ENCODE results near the gene AHSP.
A peak's percentile ranks its signal among the peaks of the same experiment; 100 is the strongest.
"Not testable (repeated sequence)": the region's sequence is repeated elsewhere in the genome, so short reads cannot be mapped to it uniquely, and the experiment has no call there.

Gene AHSP

DNA sequence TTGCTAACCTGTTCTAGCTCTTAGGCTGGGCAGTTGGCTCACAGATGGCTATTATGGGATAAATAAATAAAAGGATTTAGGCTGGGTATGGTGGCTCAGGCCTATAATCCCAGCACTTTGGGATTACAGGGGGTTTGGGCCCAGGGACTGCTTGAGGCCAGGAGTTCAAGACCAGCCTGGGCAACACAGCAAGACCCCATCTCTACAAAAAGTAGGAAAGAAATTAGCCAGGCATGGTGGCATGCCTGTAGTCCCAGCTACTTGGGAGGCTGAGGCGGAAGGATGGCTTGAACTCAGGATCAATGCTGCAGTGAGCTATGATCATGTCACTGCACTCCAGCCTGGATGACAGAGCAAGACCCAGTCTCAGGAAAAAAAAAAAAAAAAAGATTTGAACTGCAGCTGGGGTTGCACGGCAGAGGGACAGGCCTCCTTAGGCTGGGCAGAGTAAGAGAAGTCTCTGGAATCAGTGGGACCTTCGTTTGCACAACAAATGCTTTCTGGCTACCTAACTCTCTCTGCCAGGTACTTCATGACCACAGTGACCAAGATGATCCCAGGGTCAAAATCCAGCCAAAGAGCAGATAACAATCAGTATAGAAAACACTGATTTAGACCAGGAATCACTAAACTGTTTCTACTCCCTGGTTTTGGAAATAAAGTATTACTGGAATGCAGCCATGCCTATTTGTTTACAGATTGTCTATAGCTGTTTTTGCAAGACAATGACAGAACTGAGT, 26.3 kb upstream of the AHSP start:
- no peak for DNase-seq

DNA sequence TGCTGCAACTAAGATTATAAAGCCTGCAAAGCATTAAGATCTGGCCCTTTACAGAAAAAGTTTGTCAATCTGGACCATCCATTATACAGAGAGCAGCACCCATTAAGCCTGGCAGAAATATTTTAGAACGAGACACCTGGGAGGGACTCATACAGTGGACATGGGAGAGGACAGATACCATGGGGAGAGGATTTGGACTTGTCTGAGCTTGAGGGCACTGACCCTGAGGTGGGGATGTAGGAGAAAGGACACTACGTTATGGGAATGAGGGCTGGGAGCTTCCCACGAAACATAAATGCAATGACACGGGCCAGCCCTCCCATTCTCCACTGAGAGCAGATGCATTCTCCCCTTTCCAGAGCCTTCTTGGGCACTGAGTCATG, 25.7 kb upstream of the AHSP start:
- no peak for DNase-seq

DNA sequence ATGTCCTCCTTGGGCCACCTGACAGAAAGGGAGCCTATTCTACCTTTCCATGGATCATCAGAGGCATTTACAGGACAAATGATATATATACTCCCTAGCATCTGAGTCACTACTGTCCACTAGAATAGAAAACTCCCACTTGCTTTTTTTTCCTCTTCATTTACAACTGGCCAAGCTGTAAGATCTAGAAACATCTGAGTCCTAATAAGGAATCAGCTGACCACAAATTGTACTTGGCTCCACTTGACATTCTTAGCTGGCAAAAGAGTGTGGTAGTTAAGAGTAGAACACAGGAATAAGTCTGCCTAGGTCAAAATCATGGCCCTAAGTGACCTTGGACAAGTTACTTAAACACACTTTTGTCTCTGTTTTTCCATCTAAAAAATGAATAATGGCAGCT, 24.7 kb upstream of the AHSP start:
- DNase-seq = no peak

DNA sequence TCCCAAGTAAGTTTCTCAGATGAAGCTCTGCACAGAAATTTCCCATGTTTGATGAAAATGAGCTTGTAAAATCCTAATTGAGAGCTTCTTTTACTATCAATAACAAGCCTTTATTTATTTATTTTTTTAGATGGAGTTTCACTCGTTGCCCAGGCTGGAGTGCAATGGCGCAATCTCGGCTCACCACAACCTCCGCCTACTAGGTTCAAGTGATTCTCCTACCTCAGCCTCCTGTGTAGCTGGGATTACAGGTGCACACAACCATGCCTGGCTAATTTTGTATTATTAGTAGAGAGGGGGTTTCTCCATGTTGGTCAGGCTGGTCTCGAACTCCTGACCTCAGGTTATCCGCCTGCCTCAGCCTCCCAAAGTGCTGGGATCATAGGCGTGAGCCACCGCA, 24.1 kb upstream of the AHSP start:
- not testable (repeated sequence) for DNase-seq

DNA sequence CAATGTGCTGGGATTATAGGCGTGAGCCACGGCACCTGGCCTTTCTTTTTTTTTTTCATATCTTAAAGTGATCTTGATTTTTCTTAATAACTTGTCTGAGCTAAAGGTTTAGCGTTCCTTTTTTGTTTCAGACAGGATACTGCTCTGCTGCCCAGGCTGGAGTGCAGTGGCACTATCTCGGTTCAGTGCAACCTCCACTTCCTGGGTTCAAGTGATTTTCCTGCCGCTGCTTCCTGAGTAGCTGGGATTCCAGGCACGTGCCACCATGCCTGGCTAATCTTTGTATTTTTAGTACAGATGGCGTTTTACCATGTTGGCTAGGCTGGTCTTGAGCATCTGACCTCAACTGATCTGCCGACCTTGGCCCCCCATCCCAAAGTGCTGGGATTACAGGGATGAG, 23.5 kb upstream of the AHSP start:
- no peak for DNase-seq

DNA sequence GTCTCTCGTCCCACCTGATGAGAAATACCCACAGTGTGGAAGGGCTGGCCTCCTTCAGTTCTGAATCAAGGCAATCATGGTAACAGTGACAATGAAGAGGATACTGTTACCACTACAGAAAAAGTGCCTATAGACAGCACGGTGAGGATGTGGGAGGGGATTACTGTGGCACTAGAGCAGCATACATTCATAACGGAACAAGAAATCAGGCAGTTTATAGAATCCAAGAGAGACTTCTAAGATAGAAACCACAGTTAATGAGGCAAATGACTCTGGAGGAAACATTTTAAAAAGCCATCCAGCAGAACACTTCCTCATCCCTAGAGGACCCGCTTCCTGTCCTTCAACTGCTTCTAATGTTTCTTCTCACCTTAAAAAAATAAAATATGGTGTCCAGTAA, 22.2 kb upstream of the AHSP start:
- peak; percentile 43 for DNase-seq

DNA sequence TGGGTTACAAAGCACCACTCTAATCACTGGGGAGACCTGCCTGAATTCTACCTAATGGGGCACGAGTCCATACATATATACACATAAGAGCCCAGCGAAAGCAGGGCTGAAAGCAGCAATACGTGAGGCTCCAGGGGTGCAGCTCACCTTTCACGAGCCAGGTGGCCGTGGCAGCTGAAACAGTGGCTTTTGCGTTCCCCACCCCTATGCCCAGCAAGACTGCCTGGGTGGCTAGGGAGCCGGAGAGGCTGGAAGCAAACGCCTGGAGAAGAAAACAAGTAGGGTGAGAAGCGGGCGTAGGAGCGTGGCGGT, 20.1 kb upstream of the AHSP start:
- DNase-seq = no peak

DNA sequence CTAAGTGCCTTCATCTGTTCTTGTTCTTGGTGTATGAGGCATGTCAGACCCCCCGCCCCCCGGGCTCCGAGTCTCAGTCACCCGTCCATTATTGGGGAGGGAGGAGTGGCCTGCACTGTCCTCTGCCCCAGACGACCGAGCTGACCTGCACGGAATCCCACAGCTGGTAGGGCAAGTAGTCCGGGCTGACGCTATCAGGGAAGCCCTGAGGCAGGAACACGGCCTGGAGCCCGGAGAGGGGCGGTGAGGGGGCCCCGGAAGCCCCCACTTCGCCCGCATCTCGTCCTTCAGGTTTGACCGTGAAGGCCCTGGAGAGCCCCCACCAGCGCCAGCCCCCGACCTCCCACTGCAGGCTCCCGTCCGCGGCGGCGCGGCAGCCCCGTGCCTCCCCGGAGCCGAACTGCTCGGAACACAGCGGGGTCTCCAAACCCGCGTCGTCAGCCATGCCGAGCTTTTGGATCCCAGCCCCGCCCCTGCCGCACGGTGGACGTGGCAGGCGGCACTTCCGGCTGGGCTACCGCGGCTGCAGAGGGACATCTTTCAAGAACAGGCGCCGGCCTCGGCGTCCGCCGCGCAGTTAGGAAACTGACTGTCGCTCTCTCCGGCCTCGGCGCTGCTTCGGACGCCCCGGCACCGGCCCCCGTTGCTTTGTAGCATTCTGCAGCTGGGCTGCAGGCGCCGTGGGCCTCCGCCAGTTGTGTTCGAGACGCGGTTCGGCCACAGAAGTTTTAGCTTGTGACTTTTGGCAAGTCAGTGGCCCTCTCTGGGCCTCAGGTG, 19.6 kb upstream of the AHSP start, which contains the start of gene RUSF1:
RUSF1 (minus strand) TSS at position 463 of the 777 bp plus-strand sequence; CDS start at position 445, 18 bp downstream.
- peak; percentile 96 for DNase-seq

DNA sequence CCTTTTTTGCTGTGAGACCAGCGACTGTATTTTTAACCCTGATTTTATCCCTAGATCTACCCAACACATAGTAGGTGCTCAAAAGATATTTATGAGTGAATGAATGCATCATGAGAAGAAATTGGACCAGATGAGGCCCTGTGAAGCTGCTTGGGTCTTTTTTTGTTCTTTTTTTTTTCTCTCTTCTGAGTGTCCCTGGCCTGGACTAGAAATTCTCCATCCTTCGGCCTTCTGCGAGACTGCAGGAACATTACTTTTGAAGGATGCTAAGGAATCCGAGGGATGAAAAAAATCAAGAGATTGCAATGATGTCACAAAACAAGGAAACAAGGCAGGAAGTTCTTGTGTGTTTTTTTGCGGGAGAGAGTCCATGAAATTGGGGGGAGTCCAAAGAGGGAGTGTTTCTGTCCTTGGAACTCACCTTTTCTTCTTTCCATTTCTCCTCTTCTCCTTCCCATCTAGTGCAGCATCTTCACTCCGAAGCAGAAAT, 18.9 kb upstream of the AHSP start:
- DNase-seq = peak; percentile 34

DNA sequence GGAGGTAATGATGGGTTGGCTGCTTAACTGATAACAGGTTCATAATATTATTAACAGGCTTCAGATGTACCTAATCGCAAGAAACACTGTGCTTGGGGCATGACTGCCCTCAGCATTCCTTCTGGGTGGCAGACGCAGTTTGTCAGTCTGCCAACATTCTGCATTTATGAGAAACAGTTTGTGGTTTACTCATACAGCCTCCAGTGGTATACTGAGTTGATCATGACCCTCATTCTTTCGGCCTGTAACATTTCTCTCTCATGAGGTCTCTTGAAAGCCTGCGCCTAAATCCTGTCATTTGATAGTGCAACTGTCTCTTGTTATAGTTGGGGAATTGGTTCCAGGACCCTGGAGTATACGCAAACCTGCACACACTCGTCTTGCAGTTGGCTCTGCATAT, 14.6 kb upstream of the AHSP start:
- DNase-seq = no peak

DNA sequence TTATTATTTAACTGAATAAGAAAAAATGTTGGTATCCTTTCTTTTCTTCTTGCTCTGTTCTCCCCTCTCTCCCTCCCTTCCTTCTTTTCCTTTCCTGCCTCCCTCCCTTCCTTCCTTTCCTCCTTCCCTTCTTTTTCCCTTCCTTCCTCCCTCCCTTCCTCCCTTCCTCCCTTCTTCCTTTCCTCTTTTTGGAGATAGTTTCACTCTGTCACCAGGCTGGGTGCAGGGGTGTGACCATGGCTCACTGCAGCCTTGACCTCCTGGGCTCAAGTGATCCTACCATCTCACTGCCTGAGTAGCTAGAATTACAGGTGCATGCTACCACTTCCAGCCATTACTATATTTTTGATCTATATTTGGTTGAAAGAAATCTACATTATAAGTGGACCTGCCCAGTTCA, 13.8 kb upstream of the AHSP start:
- no peak for DNase-seq

DNA sequence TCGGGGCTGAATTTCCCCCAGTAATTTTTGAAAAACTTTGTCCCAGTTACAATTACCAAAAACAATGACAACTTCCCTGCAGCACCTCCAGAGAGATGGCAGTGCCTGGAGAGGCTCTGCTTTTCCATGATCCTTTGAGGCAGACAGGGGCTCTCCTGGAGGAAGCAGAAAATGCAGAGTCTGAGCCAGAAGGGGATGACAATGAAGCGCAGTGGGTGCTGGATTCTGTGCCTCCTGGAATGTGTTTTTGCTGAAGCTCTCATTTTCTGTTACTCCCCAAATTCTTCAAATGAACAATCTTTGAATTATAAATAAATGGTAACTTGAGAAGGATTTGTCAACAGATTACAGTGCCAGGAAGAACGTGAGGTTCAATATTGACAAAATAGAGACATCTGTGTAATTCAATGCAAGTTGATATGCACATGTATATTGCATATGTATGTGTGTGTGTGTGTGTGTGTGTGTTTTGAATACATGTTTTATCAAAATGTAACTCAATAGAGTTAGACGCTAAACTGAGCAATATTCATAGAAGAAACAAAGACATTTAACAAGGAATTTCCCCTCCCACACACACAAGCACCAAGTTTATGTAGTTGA, 9.8 kb upstream of the AHSP start:
- DNase-seq = no peak

DNA sequence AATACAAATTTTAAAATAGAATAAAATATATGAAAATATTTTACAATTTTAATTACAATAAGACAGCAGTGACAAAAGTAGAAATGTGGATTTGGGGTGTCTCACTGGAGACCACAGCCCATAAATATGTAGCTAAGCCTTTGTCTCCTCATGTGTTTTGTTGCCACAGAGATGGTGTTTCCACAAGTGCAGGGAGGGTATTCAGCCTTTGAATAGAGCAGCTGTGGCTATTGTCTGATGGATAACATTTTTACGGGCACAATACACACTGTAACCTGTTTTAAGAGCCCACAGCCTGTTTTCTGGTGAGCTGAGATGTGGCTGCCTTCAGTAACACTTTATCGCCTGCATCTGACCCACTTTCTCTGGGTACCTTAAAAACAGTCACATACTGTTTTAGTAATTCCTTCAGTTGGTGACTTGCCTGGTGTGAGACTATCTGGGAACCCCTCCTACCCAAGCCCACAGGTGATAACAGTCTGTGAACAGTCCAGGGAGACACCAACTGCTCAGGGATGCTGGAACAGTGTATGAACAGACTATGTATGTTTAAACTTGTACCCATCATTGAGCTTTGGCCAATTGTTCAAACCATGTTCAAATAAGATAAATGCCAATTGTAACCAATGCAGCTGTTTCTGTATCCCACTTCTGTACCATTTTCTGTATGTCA, 7.8 kb upstream of the AHSP start:
- no peak for DNase-seq

DNA sequence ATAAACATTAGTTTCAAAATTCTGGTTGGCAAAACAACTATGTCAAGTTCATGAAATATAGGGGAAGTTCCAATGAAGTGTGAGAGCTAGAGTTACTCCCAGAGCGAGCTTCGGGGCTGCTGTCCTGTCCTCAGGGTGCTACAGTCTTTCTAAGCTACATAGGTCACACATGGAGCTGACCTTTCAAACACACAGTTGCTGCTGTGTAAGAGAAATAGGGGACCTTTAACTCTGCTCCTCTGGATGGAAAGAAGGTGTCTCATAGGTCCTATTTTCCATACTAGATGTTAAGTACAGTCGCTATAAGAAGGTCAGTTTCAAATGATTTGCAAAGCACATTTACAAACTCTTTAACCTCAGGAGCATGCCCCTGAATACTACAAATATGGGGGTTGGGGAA, 6.3 kb upstream of the AHSP start:
- no peak for DNase-seq

DNA sequence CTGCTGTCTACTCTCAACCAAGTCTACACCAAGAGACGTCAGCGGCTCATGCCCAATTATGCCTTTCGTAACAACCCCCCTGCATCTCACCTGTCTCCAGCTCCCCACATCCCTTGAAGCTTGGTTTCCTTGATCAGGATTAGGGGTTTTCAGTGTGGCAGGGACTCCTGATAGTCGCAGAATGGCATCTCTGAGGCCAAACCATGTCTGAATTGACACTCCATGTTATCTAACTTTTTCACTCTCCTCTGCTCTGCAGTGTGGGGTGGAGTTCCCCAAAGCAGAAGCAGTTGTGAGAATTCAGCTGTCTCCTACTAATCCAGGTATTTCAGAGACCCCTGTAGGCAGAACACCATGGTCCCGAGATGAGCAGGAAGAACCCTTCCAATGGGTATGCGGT, 5.6 kb upstream of the AHSP start:
- no peak for DNase-seq

DNA sequence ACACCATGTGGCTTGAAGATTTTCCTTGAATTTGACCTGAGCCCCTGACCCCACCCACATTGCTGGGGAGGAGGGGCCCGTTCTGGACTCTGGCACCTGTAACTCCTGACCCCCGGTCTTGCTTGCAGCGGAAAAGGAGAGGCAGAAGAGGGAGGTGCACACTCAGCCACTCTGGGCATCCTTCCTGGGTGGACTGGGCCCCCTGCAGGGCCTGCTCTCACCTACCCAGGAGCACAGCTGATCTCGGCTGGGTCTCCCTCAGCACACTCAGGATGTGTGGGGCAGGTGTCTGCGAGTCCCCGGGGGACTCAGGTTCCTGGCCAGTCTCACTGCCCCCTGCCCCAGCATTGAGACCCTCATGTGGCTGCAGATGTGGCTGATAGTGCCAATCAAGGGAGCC, 3.9 kb upstream of the AHSP start:
- DNase-seq = not testable (repeated sequence)

DNA sequence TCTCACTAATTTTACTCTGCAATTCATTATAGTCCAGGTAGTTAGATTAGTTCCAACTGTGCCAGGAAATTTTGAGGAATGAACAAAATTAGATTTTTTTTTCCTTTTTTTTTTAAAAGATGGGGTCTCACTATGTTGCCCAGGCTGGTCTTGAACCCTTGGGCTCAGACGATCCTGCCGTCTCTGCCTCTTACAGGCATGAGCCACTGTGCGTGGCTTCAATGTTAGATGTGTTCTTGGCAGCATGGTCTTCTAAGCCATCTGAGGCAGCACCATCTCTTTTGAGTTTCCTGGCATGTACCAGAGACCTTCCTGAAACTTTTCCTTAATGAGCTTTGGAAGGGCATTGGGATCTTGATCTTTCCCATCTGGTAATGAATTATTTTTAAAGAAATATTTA, 2.6 kb upstream of the AHSP start:
- no peak for DNase-seq

DNA sequence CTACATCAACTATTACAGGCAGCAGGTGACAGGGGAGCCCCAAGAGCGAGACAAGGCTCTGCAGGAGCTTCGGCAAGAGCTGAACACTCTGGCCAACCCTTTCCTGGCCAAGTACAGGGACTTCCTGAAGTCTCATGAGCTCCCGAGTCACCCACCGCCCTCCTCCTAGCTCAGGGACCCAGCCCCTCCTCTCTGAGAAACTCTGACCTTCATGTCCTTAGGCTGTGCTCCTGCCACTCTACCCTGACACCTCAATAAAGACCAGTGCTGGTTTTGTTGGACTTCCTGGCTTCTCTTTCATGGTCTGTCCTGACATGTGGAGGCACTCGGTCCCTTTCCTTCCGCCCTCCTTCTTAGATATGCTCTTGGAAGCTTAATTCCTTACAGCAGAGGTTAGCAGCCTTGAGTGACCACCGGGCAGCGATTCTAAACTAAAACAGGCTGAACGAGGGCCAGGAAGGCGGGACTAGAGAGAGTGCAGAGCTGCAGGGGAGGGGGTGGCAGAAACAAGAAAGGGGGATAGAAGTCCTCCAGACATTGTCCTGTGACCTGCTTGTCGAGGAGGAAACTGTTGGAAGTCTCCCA, 915 bp downstream of the AHSP start:
- no peak for DNase-seq

DNA sequence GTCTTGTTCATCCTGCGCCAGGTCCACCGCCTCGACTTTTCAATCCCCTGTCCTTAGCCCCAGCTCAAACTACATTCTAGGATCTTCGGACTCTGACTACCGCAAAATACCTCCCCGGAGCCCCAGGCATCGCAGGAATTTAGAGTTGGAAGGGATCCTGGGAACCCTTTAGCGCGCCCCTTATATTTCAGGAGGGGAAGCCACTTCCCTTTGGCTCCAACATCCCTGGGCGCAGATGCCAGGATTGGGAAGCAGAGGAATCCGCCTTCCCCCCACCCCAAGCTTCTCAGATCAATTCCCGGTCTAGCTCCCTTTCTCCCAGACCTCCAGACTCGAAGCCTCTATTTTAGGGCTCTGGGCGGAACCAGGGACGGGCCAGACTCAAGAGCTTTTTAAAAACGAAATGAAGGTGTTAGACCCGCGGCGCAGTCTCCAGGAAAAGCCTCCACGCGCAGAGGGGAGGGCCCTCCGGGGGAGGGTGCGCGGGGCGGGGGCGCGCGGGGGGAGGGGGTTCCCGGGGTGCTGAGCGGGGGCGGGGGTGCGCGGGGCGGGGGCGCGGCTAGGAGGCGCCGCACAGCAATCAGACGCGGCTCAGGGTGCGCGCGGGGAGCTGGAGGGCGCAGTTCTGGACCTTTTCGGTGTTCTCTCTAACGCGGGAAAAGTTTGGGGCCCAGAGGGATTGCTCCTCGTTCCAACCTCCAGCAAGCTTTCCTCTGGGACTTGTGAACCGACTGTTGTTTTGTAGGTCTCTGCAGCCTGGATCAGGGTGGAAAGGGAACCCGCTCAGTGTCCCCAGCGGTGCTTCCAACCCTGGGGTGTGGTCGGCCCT, 1.6 kb downstream of the AHSP start:
- DNase-seq = no peak

DNA sequence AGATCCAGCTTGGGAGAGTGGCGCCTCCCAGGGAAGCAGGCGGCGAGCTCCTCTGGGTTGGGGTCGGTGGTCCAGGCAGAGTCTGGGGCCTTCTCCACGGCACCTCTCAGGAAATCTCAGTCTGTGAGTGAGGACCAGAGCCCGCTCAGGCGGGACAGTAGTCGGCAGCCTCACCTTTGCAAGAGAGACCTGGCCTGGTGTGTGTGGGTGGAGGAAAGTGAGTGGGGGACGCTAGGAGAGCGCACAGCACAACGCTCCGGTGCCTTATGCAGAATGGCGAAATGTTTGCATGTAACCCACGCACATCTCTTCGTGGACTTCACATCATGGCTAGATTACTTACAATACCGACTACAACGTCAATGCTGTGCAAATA, 2.2 kb downstream of the AHSP start:
- no peak for DNase-seq

DNA sequence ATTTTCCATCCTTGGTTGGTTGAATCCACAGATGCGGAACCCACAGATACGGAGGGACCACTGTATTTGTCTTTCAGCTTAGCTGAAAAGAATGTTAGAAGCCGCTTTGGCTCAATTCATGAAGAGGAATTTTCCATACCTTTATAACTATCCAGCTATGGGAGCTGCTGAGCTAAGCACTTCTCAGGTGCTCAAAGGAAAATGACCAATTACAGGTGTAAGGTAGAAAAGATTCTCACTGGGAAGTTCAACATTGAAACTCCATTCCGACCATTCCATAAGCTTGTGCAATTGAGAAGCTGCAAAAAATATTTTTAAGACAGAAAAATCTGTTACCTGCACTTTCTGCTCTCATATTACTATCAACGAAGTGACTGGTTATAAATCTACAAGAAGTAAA, 2.7 kb downstream of the AHSP start:
- DNase-seq = no peak

DNA sequence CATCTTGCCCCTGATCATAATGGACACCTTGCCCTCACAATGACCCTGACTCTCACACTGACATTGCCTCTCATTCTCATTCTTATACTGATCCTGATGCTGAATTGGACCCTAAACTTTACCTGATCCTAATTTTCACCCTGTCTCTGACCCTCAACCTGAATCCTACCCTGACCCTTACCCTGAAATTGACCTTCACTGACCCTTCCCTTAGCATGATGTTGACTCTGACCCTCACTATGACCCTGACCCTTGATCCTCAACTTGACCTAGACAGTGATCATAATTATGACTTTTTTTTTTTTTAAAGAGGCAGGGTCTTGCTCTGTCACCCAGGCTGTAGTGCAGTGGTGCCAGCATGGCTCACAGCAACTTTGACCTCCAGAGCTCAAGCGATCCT, 3.4 kb downstream of the AHSP start:
- DNase-seq = no peak

All from hematopoietic multipotent progenitor cell treated with erythropoietin and hydrocortisone succinate and interleukin-3 and kit ligand, for 4 days (in vitro differentiated cells).